Measurements from ENCODE around the gene GAP43.

Gene GAP43

DNA sequence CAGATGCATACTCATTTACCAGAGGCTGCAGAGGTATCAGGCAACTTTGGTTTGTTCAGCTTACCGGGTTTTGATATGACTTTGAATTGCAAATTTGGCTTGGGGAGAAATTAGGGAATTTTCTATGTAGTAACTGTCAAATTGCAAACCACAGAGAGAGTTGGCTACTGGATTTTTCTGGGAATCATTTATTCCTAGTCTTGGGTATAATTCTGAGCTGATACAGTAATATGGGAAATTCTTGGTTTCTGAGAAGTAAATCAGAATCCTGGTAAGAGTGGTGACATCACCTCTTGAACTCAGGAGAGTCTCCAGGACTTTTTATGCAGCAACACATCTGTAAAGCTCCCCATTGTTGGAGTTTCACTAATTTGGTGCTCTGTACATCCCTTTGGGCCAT, 39.0 kb downstream of the GAP43 start:
- DNase-seq (ENCODE audit: low spot score): no peak

DNA sequence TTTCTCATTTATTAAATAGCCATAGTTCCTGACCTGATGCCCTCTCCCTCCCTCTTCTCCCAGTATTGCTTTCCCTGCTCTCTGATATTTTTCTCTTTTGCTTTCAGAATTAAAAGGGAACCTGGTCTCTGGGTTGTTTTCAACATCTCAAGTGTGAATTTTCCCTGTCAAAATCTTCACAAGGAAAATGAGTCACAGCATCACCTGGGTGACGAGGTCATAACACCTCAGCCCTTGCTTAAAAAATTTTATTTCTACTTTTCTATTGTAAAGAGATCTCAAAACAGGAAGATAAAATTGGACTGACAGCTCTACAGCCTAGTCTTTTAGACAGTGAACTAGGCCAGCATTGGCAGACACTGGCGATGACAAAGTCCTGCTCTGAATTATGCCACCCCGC, 40.1 kb downstream of the GAP43 start:
- no peak for DNase-seq (ENCODE audit: low spot score)

DNA sequence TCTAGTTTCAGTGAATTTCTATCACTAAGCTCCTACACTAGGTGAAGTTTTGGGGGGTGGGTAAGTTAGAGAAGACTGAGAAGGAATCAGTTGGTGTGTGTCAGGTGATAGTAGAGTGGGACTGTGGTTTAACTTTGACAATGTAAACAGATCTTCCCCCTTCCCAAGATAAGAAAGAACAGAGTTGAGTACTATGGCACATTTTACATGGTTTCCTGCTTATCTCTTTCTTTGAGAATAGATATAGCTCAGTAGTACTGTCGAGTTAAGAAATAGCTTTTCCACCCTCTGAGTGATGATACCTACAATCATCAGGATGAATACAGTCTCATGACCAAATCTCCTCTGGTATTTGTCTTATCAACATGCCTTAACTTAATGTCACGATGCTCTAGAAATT, 42.8 kb downstream of the GAP43 start:
- DNase-seq (ENCODE audit: low spot score): no peak

DNA sequence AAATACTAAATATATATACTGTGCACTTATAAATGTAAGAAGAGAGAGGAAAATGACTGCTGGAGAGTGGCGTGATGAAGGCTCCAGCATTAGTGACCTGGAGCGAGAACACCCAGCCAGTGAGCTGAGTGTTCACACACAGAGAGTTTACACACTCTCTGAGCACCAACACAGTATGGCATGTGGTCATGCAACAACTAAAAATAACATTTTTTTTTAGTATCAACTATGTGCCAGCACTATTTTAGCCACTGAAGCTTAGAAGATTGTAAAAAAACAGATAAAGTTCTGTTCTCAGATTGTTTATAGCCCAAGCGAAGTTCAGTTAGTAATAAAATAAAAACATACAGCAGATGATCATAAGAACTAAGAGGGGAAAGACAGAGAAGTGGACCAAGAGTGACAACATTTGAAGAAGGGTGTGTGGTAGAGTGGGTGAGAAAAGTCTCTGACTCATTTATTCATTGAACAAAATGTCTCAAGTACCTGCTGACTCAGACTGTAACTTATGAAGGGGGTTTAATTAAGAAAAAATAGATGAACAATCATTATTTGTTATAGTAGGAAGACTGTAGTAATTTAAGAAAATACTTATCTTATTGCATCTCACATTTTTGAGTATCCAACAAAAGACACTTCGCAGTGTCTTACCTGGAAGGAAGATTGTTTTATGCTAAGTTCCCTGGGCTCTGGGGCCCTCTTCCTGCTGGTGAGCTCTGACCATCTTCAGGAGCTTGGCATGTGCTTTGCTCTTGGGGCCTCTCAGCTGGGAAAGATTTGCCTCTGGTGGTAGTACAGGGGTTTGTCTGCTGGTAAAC, 43.8 kb downstream of the GAP43 start:
- no peak for DNase-seq (ENCODE audit: low spot score)

DNA sequence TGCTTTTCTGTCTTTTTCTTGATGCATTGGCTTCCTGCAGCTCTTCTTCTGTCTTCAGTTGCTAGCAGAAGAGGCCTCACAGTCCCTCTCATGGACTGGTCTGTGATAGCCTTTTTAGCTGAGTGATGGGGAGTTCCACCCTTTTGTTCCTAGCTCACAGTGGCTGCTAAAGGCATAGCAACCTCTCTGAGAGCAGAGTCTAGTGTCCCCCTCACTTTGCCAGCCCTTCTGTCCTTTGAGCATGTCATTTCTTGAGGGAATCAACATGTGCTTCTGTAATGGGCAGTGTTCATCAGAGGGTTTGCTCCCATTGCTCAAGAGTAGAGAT, 44.4 kb downstream of the GAP43 start:
- DNase-seq (ENCODE audit: low spot score): no peak

DNA sequence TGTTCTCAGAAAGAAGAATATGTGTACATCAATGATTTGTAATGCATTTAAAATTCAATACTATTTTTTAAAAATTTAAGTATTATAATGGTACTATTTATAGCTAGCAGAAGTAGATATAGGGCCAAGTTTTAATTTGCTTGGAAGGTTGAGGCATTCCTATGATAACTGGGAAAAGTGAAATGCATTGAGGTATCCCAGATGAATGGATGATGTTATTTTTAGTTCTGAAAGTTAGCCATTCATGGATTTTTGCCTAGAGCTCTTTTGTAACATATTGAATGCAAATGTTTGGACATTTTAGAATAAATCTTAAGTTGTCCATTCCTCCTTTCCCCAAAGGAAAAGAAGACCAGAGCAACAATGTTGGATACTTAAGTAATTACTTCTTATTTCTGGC, 47.6 kb downstream of the GAP43 start:
- no peak for DNase-seq (ENCODE audit: low spot score)

DNA sequence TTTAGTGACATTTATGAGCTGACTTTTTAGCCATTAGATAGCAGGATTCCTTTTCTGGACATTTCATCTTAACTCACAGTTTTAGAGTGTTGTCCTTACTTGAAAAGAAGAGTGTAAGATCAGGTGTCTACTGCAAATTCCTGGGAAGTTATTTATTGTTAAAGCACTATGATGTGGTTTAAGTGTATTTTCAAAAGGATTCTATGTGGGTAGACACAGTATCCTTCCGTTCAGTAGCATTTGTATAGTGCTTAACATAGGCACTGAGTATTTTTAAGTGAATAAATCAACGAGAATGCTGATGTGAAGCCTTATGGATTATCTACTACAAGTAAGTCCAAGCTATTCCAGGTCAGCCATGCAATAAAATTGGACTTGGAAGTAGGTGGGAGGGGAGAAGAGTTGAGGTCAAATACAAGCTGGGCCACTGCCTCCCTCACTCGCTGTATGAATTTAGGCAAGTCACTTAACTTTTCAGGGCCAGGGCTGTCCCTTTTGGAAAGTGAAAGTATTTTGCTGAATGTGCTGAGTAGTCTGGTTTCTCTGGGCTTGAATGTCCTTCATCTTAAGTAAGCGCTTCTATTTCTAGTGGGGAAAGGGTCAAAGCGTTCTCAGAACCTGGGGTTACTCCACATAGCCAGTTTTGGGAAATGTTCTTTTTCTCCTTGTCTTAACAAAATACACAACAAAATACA, 48.6 kb downstream of the GAP43 start:
- DNase-seq (ENCODE audit: low spot score): no peak

DNA sequence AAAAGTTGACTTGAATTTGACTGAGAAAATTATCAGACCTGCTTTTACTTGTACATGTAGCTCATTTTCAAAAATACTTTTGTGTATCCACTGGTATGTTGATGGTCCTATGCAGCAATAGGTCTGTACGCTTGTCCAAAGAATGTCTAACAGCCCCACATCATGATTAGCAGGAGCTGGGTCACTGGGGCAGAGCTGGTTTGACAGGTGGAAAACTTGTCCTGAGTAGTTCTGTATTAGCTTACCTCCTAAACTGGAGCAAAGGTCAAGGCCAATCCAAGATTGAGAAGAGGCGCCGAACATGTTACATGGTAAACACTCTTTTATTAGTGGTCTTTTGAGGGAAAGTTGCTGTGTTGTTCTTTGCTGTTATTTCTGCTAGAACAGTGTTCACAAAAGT, 50.6 kb downstream of the GAP43 start:
- DNase-seq (ENCODE audit: low spot score): no peak

DNA sequence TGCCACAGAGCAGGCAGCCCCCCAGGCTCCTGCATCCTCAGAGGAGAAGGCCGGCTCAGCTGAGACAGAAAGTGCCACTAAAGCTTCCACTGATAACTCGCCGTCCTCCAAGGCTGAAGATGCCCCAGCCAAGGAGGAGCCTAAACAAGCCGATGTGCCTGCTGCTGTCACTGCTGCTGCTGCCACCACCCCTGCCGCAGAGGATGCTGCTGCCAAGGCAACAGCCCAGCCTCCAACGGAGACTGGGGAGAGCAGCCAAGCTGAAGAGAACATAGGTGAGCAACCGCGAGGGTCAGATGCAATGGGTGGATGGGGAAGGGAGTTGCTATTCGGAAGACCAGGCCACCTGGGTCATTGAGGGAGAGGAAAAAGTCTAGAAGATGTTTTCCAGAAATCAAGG, 53.0 kb downstream of the GAP43 start:
- no peak for DNase-seq (ENCODE audit: low spot score)

DNA sequence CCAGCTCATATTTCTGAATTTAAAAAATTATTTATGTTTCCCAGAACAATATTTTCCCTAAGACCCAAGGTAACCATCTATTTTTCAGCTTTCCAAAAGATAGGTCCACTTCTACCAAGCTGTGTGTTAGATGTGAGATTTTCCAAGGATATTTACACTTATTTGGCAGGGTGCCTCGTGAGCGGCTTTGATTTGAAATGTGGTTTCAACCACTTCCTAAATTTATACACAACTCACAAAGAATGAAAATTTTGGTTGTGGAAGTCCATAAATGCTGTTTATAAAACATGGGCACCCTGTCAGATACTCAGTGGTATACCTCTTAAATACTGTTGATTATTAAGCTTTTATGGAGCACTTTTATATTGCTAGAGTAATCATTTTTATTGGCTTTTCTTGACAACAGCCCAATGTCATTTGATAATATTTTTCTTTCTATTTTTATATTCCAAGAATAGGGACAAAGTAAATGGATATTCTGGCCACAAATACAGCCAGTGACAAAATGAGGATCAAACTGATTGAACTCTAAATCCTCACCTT, 57.6 kb downstream of the GAP43 start:
- DNase-seq (ENCODE audit: low spot score): no peak

DNA sequence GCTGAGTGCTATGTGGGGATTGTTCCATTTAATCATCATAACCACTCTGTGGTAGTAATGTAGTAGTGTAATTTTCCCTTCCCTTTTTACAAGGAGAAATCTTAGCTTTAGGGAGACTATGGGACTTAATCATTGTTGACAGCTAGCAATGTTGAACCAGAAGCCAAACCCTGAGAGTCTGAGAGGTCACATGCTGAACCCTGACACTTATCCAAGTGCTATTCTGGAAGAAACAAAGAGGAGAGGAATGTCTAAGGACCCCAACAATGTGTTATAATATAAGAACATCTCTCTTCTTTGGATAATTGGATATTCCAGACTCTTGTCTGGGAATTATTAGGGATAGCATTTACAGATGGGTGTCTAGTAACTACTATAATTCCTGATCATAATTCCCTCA, 58.4 kb downstream of the GAP43 start:
- no peak for DNase-seq (ENCODE audit: low spot score)

DNA sequence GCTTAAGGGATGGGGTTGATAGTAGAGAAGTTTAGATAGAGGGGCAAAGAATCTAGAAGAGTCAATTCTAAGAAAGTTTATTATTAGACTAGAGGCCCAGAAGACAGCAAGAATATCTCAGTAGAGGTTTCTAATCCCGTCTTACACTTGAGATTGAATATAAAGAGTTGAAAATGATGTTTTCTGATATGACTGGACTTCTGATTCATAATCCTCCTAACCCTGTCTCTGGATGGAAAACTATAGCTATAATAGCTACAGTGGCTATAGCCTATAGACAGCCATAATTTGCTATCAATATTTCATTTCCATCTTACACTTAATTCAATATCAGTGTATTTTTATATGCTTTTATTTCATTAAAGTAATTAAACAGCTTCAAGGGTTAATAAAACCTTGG, 60.0 kb downstream of the GAP43 start:
- DNase-seq (ENCODE audit: low spot score): no peak

DNA sequence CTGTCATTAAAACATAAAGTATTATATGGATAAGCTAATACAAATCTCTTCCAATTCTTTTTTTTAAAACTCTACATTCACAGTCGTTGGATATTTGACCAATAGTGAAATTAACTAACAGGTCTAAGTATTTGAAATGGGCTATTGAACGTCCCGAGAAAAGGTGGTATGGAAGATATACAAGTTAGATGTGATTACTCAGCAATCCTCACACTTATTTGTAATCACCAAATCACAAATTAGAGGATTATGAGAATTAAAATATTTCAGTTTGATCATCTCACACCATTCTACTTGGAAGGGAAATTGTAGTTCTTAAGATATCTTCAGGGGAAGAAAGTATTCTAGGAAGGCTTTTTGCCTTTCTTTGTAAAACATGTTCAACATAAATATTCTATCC, 60.5 kb downstream of the GAP43 start:
- no peak for DNase-seq (ENCODE audit: low spot score)

DNA sequence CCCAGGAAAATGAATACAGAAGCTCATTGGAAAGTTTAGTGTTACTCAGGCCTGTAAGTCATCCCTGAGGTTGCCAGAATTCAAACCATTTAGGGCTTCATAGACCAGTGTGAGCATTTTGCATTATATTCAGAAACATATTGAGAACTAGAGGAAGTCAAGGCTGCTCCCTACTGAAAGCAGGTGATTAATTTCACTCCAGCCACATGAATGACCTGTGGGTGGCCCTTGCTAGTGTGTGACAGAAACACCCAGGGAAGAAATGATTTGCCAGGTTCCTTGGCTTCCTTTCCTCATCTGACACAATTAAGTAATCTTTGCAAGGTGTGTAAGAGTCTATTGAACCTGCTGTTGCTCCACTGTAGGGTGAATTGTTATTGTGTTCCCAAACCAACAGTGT, 61.8 kb downstream of the GAP43 start:
- DNase-seq (ENCODE audit: low spot score): no peak

DNA sequence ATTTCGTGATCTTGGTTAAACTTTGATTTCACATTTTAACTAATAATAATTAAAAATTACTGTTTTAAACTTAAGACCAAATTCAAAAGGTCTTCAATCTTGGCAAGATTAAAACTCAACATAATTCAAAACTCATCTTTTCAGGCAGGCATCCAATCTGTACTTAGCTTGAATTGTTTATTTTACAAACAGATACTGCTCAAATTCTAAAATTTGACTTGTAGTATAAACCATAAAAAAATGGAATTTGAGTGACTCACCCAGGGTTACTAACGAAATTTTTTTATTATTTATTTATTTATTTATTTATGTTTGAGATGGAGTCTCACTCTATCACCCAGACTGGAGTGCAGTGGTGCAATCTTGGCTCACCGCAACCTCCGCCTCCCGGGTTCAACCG, 64.4 kb downstream of the GAP43 start:
- no peak for DNase-seq (ENCODE audit: low spot score)

DNA sequence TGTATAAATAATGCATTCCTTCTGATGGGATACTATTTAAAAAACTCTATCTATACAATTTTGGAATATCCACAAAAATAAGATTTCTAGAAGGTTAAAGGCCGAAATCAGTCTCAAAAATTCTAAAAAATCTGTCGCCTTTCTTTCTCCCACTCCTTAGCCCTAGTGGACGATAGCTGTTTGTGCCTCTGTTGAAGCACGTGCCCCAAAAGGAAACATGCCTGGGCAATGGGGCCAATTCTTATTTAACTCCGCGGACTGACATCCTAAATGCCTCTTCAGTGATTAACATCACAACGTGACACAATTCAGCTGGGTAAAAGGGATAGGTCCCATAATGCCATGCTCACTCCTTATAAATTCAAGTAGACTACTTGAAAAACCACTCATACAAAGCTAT, 65.1 kb downstream of the GAP43 start:
- no peak for DNase-seq (ENCODE audit: low spot score)

DNA sequence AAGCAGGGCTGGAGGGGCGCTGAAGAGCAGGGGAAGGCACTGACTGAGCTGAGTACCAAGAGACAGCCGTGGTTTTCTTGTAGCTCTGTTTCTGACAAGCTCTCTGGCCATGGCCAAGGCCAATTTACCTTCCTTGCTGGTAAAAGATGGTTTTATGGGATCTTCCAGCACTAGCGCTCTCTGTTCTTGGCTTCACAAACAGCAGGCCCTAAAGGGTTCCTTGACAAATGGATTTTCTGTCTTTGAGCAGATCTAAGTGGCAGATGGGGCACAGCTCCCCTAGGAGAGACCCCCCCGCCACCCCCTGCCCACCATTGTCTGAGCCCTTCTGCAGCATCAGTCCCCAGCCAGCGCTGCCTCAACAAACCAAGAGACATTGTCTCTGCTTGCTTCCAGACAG, 66.6 kb downstream of the GAP43 start:
- no peak for DNase-seq (ENCODE audit: low spot score)

DNA sequence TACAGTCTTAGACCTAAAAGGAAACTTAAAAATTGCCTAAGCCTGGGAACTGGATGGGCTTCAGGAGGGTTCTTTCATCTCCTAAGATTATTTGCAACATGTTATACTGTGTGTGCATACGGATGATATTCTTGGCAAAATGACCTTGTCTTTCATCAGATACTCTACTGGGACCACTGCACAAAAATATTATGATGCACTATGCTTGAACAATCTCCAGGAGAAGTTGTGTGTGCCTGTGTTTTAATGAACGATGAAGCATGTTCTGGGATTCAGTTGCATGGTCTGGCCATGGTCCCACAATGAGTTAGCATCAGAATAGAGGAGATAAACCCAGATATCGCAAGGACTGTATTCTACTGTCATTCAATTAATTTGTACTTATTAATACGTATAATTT, 68.7 kb downstream of the GAP43 start:
- DNase-seq (ENCODE audit: low spot score): no peak

DNA sequence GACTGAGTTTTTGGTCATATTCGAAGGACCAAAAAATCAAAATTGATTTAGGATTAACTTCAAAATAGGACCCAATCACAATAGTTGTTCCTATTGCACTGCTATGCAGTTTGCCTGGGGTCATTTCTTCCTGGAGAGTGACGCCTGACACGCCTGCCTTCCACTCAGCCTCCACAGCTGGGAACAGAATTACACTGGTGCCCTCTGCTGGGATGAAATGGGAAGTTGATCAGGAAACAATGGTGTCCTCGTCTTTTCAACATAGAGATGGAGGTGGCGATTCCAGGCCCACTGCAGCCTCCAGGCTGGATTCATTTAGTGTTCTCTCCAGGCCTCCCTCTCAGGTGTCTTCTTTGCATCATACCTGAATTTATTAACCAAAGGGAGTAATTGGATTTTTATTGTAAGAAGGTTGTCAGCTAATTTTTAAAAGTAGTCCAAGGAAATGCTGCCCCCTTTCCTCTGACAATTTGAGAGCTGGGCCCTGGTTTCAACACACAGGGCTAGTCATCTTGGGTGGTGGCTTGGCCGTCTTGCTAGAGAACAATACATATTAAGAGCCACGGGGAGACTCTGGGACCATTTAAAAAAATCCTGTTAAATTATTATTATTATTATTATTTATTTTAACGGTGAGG, 69.7 kb downstream of the GAP43 start:
- DNase-seq (ENCODE audit: low spot score): peak; percentile 17

DNA sequence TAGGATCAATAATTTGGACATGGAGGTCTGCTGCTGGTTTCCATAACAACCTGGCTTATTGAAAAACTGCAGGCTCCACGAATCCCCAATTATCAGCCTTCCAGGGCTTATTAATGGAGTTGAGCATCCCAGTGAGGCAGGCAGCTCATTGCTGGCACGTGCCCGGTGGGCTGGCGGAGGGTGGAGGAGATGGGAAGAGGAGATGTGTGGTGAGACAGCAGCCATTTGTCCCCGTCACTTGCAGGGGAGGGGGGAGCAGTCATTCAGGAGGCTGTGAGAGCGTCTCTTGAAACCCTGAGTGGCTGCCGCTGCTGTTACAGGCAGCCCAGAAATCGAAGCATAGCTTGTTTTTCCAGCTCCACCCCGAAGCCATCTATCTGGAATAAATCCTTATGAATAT, 70.6 kb downstream of the GAP43 start:
- no peak for DNase-seq (ENCODE audit: low spot score)

DNA sequence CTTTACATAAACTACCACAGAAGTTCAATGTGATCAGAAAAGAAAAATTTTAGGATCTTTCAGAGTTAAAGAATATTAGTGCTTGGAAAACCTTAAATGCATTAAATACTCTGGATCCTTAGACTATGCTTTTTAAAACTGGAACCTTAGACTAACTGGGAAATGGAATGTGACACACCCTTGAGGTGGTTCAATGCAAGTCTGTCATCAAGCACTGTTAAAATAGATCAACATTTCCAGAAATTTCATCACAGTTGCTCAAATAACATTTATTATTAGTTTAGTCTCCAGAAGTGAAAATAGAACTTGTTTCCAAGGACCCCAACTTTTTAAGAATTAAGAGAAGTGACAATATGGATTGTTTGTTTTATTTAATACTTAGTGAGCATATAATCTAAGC, 71.8 kb downstream of the GAP43 start:
- no peak for DNase-seq (ENCODE audit: low spot score)

DNA sequence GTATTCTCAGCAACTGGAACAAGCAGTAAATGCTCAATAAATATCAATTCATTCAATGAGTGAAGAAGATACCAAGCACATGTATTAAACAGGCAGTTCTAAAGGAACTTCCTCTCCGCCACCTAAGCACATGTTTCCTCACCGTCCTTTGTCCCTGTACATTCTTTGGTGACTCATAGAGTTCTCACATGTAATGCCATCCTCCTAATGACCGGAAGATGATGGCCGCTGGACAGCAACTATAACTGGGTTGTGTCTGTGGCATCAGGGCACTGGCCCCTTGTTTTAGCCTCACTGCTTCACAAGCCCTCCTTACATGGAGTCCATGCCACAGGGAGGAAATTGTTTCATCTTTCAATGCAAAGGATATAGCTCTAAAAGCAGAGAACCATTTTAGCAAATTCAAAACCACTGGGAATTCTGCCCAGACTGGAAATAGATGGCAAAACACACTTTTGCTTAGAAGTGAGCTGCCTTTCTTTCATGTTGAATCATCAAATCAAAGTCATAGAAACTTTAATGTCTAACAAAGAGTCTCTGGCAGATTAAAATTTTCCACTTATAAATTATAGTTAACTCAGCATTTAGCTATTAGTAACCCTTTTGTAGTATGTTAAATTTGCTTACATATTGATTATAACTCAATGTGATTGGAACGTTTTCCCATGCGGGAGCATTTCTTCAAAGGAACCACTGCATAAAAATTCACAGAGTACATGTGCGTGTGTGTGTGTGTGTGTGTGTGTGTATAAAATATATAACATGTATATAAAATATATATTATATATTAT, 74.1 kb downstream of the GAP43 start:
- DNase-seq (ENCODE audit: low spot score): no peak
